ENCODE measurements around the gene IL16.
"Not testable (repeated sequence)": the region's sequence is repeated elsewhere in the genome, so short reads cannot be mapped to it uniquely, and the experiment has no call there.

The IL16 gene

GRCh38 chr15:81197688-81198281 is 1.1 kb downstream of the IL16 start:
- DNase-seq (ENCODE audit: extremely low spot score, insufficient read length, low read depth) (no peak), FAIRE-seq (no peak)

GRCh38 chr15:81199031-81199779 is 2.5 kb downstream of the IL16 start:
- no peak for DNase-seq (ENCODE audit: extremely low spot score, insufficient read length, low read depth)
- no peak for FAIRE-seq

GRCh38 chr15:81206018-81206417 is 9.3 kb downstream of the IL16 start:
- FAIRE-seq (no peak), DNase-seq (ENCODE audit: extremely low spot score, insufficient read length, low read depth) (no peak)

- not testable (repeated sequence) for FAIRE-seq; DNase-seq (ENCODE audit: extremely low spot score, insufficient read length, low read depth)
Observed at GRCh38 chr15:81207987-81208386, 11.3 kb downstream of the IL16 start.

GRCh38 chr15:81209635-81210034 is 13.0 kb downstream of the IL16 start:
- FAIRE-seq (no peak), DNase-seq (ENCODE audit: extremely low spot score, insufficient read length, low read depth) (no peak)

- no peak for FAIRE-seq
- DNase-seq (ENCODE audit: extremely low spot score, insufficient read length, low read depth), result no peak
Observed at GRCh38 chr15:81211376-81211775, 14.7 kb downstream of the IL16 start.

GRCh38 chr15:81213982-81214381 is 17.3 kb downstream of the IL16 start:
- no peak for FAIRE-seq
- DNase-seq (ENCODE audit: extremely low spot score, insufficient read length, low read depth), result no peak

- DNase-seq (ENCODE audit: extremely low spot score, insufficient read length, low read depth), result no peak
- no peak for FAIRE-seq
Observed at GRCh38 chr15:81215531-81215930, 18.9 kb downstream of the IL16 start.

- DNase-seq (ENCODE audit: extremely low spot score, insufficient read length, low read depth), result no peak
- no peak for FAIRE-seq
Observed at GRCh38 chr15:81215983-81216382, 19.3 kb downstream of the IL16 start.

- no peak for DNase-seq (ENCODE audit: extremely low spot score, insufficient read length, low read depth)
- FAIRE-seq, result no peak
Observed at GRCh38 chr15:81216422-81216821, 19.7 kb downstream of the IL16 start.

- DNase-seq (ENCODE audit: extremely low spot score, insufficient read length, low read depth) (no peak), FAIRE-seq (no peak)
Observed at GRCh38 chr15:81221449-81221848, 24.8 kb downstream of the IL16 start.

GRCh38 chr15:81222007-81222406 is 25.3 kb downstream of the IL16 start:
- no peak for DNase-seq (ENCODE audit: extremely low spot score, insufficient read length, low read depth)
- FAIRE-seq, result no peak

- no peak for DNase-seq (ENCODE audit: extremely low spot score, insufficient read length, low read depth)
- no peak for FAIRE-seq
Observed at GRCh38 chr15:81223346-81223971, 26.8 kb downstream of the IL16 start.

GRCh38 chr15:81224232-81224631 is 27.6 kb downstream of the IL16 start:
- no peak for FAIRE-seq

GRCh38 chr15:81225161-81225671 is 28.5 kb downstream of the IL16 start:
- DNase-seq (ENCODE audit: extremely low spot score, insufficient read length, low read depth) (no peak), FAIRE-seq (no peak)

More at GRCh38 chr15:81224232-81224631, 27.6 kb downstream of the IL16 start:
- DNase-seq (ENCODE audit: extremely low spot score, insufficient read length, low read depth), result no peak

- DNase-seq (ENCODE audit: extremely low spot score, insufficient read length, low read depth), result no peak
- FAIRE-seq, result no peak
Observed at GRCh38 chr15:81227716-81228115, 31.0 kb downstream of the IL16 start.

GRCh38 chr15:81229586-81229985 is 32.9 kb downstream of the IL16 start:
- no peak for DNase-seq (ENCODE audit: extremely low spot score, insufficient read length, low read depth)
- FAIRE-seq, result no peak

- DNase-seq (ENCODE audit: extremely low spot score, insufficient read length, low read depth) (no peak), FAIRE-seq (no peak)
Observed at GRCh38 chr15:81235276-81236123, 38.8 kb downstream of the IL16 start.

GRCh38 chr15:81239190-81239589 is 42.5 kb downstream of the IL16 start:
- FAIRE-seq, result no peak
- DNase-seq (ENCODE audit: extremely low spot score, insufficient read length, low read depth), result no peak

- FAIRE-seq, result no peak
- DNase-seq (ENCODE audit: extremely low spot score, insufficient read length, low read depth), result no peak
Observed at GRCh38 chr15:81242778-81243177, 46.1 kb downstream of the IL16 start.
